A673 (cell line): ENCODE data around the gene SYCP1.

Experiments used
- EZH2 ChIP-seq: fragments of 200-600 bp; sonication (generic); IDR thresholded peaks from 2 replicates; pipeline ENCODE4 v1.6.1; 2017; ENCODE audit warnings: borderline replicate concordance, low read depth, mild to moderate bottlenecking, mixed read lengths, antibody characterized with exemption, low read length; ENCODE audit not compliant: poor library complexity, severe bottlenecking
- TF ChIP-seq, protein P1 (sequence below): fragments of 300-800, 200-600 bp; sonication (generic); conservative IDR thresholded peaks from 2 replicates; pipeline ENCODE4 v1.5.1; 2017; ENCODE audit warnings: low read depth, mild to moderate bottlenecking, antibody characterized with exemption, low read length, moderate library complexity, mixed read lengths

DNA sequence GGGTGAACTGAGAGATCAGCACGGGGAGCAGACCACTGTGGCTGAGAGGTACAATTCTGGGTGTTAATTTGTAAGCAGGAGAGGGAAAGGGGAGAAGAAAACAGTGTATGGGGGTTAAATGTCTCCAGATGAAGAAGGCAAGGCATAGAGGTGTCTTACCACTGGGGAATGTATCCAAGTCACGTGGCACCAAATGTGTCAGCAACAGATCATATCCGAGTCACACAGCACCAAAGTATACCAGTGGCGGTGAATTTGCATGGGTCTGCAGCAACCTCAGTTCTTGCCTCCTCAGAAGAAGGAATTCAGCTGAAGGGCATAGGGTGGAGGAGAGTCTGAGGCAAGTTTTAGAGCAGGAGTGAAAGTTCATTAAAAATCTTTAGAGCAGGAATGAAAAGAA, 21.2 kb upstream of the SYCP1 start:
- TF ChIP-seq, protein P1, sequence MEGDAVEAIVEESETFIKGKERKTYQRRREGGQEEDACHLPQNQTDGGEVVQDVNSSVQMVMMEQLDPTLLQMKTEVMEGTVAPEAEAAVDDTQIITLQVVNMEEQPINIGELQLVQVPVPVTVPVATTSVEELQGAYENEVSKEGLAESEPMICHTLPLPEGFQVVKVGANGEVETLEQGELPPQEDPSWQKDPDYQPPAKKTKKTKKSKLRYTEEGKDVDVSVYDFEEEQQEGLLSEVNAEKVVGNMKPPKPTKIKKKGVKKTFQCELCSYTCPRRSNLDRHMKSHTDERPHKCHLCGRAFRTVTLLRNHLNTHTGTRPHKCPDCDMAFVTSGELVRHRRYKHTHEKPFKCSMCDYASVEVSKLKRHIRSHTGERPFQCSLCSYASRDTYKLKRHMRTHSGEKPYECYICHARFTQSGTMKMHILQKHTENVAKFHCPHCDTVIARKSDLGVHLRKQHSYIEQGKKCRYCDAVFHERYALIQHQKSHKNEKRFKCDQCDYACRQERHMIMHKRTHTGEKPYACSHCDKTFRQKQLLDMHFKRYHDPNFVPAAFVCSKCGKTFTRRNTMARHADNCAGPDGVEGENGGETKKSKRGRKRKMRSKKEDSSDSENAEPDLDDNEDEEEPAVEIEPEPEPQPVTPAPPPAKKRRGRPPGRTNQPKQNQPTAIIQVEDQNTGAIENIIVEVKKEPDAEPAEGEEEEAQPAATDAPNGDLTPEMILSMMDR: no peak
- no peak for TF ChIP-seq EZH2
